ENCODE data around the gene EFCAB12.
"Not testable (repeated sequence)": the region's sequence is repeated elsewhere in the genome, so short reads cannot be mapped to it uniquely, and the experiment has no call there.

Gene EFCAB12

DNA sequence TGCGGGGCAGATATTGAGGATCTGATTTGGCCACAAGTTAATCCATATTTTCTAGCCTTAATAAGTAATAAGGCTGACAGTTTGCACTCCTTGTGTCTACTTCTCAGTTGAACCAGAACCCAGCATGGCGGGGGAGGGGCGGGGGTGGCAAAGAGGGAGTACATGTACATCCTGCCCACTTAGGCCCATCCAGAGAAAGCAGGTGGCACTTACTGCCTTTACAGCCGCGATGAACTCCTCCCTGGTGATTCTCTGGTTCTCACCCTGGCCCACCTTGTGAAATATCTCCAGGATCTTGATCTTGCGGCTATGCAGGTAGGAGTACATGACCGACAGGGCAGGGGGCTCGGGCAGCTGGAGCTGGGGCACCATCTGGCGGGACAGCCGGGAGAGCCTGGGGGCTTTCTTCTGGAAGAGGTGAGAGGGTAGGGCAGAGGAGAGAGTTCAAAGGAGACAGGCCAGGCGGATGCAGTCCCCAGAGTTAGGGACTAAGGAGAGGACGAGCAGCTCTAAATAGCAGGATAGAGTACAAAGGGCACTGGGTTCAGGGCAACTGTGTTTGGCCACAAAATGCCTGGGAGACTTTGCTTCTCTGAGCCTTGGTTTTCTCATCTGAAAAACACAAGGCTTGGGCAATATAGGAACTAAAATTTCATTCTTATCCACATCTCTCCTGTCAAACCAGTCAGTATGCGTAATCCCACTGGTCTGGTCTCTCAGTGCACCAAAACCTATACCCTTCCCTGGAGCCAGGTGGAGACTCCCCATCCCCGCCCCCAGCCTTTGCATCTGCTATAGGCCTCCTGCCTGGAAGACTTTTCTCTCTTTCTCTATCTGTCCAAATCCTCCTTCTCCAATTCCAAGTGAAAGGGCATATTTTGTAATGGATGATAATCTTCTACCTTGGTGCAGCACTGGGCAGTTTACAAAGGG lies 10.1 kb downstream of the EFCAB12 start:
- DNase-seq: no peak

DNA sequence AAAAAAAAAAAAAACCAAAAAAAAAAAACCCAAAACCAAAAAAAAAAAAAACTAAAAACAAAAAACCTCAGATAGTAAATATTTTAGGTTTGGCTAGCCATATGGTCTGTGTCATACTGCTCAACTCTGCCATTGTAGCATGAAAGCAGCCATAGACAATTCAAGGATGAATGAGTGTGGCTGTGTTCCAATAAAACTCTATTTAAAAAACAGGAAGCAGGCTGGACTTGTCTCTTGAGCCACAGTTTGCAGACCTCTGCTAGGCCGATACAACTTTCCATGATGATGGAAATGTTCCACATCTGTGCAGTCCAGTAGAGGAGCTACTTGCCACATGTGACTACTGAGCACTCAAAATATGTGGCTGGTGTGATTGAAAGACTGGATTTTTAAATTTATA lies 11.1 kb downstream of the EFCAB12 start:
- no peak for DNase-seq

DNA sequence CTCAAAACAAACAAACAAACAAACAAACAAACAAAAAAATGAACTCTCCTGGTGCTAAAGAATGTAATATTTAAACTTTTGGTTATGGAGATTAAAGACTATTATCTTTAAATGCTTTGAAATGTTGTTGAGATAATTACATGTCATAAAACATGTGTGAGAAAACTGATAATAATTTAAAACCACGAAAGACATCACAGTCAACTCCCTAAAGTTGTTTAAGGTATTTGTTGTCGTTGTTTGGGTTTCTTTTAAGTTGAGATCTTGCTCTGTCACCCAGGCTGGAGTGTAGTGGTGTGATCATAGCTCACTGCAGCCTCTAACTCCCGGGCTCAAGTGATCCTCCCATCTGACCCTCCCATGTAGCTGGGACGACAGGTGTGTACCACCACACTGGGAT lies 12.0 kb downstream of the EFCAB12 start:
- DNase-seq: no peak

DNA sequence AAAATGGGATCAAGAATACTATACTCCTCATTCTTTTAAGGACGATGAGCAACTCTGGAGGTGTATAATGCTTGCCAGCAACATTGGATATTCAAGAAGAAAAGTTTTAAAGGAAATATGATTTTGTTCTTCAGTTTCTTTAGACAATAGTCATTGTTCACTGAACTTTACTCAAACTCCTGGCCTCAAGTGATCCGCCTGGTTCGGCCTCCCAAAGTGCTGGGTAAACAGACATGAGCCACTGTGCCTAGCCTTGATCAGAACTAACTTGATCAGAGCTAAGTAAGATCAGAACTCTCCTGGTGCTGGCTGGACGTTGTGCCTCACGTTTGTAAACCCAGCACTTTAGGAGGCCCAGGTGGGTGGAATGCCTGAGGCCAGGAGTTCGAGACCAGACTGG lies 12.6 kb downstream of the EFCAB12 start:
- no peak for DNase-seq

DNA sequence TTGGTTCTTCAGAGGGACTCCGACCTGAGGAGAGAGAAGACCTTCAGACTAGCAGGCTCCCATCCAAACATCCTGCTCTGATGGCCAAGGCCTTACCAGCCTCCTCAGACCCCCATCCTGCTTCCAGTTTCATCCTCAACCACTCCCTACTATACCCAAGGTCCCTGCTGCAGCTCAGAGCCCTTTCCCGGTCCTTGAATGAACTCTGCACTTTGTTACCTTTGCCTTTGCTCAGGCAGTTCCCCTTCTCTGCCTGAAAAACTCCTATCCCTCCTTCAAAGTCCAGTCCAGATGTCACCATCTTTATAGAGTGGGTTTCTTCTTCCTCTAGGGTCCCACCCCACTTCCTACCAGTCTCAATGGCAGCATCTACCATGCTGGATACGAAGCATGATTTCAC lies 13.1 kb downstream of the EFCAB12 start:
- DNase-seq: no peak

DNA sequence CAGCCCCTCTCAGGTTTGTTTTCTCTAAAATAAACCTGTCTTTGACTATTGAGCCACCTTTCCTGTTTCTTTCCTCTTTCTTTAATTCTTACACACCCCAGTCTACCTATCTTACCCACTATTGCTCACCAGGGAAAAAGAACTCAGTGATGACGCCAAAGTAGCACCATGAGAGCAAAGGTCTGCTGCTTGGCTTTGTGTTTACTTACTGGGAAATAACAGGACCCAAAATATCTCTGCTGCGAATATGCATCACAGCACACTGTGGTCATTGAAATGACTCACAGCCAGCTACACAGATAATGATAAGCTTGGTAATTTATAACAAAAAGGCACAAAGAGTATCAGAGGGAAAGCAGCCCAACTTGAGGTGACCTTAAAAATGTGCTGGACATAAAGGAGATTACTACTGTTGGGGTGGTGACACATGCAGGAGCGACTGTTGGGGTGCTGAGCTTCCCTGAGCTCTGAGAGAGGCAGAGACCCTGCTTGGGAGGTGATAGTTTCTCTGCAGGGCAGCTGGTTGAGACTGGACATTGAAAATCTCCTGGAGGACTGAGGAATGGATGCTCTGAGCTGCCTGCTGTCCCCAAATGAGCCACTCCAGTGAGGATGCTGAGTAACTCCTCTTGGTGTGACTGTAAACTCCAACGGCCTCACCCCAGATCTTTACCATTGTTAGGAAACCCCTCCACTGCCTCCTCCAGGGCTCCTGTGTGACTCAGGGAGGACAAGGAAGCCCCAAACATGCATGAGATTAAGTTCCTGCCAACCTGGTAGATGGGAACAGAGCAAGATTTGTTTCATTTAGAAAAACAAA lies 14.5 kb downstream of the EFCAB12 start:
- DNase-seq: no peak

DNA sequence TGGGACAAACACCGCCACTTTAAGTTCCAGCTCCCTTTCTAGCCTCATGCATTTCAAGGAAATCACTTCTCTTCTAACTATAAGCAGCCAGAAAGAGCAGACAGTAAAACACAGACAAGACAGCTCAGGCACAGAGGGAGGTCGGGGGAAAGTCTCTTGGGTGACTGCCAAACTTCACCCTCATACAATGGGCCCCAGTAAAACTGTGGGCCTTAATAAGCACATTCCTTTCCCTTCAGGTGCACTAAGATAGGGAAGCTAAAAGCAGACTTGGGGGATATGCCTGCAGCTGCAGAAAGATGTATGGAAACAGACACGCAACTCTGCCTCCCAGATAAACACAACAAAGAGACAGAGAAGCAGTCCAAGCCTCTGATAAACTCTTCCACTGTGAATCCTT lies 15.2 kb downstream of the EFCAB12 start:
- DNase-seq: not testable (repeated sequence)

DNA sequence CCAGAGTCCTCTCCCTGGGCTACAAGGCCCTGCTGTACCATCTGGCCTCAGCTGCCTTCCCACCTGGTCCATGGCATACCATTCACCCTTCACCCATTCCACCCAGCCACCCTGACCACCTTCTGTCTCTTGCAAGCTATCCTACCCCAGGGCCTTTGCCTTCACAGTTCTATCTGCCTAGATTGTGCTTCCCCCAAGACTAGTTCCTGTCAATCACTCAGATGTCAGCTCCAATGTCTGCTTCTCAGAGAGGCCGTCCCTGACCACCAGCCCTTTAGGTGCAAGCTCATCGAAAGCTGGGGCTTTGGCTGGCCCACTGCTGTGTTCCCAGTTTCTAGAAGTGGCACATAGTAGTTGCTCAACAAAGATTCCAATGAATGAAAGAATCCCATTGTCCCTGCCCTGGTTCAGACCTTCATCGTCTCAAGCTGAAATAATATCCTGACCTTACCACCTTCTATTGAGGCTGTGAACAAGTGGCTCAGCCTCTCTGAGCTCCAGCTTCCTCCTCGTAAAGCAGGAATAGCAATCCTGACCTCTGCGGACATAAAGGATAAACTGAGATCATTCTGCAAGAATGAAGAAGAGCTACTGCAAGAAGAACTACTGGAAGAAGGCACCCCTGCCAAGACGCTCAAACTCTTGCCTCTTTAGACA lies 15.8 kb downstream of the EFCAB12 start:
- DNase-seq: no peak

DNA sequence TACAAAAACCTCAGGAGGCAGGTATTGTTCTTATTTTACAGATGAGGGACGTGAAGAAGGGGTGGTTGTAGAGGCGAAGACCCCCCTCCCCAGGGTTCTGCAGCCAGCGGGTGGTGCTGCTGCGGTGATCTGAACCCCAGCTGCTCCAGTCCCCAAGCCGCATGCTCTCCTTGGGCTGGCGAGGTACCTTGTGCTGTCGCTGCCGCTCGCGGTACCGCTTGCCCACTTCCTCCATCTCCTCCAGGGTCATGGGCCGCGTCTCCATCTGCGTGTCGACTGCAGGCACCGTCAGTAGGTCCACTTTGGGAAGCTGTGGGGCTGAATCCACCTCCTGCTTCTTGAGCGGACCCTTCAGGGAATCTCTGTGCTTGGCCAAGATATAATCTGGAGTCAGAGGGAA lies 17.5 kb downstream of the EFCAB12 start:
- no peak for DNase-seq

DNA sequence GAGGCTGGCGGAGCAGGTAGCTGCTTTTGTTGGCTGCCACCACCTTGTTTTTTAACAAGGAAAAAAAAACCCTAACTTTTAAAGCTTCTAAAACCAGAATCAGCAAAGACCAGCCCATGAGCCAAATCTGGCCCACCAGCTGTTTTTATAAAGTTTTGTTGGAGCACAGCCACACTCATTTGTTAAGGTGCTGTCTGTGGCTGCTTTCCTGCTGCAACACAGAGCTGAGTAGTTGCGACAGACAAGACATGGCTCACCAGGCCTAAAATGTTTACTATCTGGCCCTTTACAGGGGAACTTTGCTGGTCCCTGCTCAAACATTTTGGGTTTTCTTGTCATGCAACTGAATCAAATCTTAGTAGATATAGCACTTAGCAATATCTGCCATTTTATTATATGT lies 18.9 kb downstream of the EFCAB12 start:
- DNase-seq: no peak

DNA sequence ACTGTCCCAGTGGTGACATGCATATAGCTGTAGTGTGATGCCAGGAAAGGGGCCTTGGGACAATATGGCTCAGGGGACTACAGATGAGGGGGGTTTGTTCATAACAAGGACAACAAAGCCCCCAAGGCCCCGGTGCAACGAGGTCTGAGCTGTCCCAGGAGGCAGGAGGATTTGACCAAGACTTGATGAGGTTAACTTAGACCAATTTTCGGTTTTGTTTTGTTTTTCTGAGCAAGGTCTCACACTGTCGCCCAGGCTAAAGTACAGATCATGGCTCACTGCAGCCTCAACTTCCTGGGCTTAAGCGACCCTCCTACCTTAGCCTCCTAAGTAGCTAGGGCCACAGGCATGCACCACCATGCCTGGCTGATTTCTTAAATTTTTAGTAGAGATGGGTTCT lies 23.8 kb downstream of the EFCAB12 start:
- DNase-seq: no peak

DNA sequence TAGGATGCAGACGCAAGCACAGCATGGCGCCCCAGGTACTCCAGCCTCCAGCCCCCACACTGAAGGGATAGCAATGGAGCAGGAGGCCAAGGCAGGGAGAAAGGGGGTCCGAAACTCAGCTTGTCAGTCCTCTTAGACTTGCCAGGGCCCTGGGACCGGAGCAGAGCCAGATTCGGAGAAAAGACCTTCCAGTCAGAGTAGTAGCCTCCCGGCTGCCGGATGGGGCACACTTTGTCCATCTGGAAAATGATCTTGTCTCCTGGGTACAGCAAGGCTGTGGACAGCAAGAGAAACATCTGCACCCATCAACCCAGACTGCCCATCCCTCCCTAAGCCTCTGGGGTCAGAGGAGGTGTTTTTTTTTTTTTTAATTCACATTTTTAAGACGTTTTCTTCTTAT lies 24.3 kb downstream of the EFCAB12 start:
- no peak for DNase-seq

DNA sequence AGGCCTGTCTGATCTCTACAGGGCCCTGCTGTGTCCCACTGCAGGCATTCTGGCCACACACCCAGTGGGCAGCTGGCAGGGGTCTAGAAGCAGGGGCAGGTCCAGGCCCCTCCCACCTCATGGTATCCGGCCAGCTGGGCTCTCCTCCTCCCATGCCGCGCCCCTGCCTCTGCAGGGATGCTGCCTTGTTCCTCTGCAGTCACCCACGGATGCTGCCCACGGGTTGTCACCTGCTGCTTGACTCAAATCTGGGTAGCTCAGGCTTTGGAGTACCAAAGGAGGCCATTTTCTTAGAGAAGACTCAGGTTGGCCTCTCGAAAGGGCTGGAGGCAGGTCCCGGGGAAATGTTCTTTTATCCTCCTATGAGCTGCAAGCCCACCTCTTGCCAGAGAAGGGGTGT lies 25.0 kb downstream of the EFCAB12 start:
- DNase-seq: no peak

DNA sequence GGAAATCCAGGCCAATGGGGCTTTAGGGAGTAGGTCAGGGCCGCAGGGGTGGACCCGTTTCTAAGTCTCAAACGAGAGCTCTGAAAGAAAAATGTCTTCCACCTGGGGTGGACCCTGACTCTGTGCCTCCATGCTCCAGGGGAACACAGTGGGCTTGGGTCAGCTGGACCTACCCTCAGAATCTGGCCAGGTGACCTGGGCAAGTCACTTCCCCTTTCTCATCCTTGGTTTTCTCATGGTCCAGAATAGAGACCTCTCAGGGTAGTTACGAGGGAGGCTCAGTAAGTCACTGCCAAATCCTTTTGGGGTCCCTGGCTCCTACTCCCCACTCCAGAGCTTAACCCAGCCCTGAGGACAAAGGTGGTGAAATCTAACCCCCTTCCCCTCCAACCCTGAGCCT lies 25.8 kb downstream of the EFCAB12 start:
- no peak for DNase-seq

DNA sequence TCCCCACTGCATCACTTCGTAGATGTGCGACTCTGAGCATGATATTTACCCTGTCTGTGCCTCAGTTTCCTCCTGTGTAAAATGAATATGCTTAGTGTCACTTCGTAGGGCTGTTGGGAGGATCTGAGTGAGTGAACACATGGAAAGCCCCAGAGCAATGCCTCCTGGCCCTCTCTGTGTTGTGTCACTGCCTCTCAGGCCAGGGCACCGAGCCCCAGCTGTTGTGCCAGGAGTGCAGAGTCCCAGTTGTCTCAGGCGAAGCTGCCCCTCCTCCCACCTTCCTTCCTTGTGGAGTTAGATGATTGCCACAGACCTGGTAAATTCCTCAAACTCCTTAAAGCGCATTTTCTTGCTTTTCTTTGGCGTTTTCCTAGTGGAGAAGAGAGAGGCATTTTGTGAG lies 26.2 kb downstream of the EFCAB12 start:
- DNase-seq: no peak

DNA sequence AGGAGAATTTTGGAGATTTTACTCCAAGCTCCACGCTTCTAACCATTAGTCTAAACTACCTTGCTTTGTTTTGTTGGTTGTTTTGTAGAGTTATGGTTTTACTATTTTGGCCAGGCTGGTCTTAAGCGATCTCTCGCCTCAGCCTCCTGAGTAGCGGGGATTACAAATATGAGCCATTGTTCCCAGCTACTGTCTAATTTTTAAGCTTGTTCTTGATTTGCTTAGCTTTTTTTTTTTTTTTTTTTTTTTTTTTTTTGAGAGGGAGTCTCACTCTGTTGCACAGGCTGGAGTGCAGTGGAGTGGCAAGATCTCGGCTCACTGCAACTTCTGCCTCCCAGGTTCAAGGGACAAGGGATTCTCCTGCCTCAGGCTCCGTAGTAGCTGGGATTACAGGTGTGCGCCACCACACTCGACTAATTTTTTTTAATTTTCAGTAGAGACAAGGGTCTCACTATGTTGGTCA lies 28.5 kb downstream of the EFCAB12 start:
- DNase-seq: no peak

DNA sequence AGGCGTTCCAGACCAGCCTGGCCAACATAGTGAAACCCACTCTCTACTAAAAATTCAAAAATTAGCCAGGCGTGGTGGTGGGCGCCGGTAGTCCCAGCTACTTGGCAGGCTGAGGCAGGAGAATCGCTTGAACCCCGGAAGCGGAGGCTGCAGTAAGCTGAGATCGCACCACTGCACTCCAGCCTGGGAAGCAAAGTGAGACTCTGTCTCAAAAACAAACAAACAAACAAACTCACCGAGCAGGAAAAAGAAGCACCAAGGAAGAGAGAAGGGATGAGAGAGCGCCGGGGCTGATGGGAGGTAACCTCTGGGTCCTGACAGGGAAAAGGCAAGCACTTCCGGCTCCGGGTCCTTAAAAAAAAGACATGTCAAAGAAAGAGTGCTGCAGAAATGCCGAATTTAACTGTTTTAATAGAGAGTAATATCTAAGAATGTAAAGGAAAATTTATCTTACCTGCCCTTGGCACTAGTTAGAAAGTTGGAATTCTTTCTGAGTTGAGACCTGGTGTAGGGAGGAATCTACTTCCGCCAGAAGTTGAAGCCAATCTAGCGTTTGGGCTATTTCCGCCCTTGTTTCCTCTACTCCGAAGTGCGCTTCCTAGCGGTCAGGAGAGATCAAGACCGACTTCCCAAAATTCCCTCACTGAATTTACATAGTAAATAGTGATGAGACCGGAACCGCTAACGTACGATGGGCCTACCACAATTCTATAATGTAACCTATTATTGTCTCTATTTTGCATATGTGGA lies 29.1 kb downstream of the EFCAB12 start:
- DNase-seq: peak; percentile 67

DNA sequence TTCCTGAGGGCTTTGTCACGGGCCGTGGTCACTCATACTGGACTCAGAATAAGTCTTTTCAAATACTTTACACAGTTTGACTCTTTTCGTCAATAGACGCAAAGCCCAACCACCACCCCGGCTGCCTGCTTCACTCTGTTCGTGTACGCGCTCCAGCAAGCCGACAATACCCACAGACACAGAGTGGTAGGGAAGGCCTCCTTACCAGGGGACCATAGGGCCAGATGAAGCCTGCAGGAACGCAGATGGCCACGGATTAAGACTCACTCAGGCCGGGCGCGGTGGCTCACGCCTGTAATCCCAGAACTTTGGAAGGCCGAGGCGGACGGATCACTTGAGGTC lies 29.7 kb downstream of the EFCAB12 start:
- no peak for DNase-seq

DNA sequence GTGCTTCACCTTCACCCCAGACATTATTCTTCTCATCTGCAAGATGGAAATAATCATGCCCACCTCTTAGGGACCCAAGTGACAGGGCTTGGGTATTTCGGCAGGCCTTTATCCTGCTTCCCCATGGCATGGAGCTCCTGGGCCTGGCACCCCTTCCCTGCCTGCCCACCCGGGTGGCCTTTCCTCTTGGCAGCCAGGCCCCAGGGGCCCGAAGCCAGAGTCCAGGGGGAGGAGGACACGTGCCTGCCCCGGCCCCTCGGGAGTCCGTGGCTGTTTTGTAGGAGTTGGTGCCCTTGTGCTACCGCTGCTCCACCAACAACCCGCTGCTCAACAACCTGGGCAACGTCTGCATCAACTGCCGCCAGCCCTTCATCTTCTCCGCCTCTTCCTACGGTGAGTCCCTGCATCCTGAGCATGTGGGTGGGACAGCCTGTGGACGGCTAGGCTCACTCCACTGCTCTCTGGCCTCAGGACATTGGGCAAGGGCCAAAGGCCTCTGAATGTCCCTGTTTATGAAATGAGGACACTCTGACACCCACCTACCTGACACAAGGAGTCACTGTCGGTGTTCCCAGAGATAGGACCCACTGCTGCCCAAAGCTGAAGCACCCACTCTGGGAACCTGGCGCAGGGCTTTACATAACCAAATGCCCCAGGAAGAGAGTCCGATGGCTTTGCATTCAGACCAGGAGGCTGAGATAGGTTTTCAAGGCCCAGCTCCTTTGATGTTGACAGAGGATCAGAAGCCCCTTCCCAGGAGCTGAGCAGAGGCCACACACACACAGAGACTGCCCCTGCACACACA lies 34.5 kb downstream of the EFCAB12 start:
- not testable (repeated sequence) for DNase-seq

DNA sequence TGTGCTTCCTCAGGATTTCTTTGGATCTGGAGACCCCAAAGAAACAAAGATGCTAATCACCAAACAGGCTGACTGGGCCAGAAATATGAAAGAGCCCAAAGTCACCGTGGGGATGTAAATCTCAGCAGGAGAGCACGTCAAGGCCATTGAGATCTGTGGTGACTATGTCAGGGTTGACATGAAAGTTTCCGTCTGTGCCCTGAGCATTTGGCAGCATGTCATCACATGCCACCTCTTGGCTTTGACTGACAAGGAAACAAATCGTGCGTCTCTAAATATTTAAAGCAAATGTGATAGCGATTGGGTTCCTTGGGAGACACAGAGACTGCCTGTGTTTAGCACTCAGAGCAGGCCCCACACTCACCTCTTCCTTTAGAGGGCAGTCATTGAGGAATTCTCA lies 35.2 kb downstream of the EFCAB12 start:
- DNase-seq: no peak

DNA sequence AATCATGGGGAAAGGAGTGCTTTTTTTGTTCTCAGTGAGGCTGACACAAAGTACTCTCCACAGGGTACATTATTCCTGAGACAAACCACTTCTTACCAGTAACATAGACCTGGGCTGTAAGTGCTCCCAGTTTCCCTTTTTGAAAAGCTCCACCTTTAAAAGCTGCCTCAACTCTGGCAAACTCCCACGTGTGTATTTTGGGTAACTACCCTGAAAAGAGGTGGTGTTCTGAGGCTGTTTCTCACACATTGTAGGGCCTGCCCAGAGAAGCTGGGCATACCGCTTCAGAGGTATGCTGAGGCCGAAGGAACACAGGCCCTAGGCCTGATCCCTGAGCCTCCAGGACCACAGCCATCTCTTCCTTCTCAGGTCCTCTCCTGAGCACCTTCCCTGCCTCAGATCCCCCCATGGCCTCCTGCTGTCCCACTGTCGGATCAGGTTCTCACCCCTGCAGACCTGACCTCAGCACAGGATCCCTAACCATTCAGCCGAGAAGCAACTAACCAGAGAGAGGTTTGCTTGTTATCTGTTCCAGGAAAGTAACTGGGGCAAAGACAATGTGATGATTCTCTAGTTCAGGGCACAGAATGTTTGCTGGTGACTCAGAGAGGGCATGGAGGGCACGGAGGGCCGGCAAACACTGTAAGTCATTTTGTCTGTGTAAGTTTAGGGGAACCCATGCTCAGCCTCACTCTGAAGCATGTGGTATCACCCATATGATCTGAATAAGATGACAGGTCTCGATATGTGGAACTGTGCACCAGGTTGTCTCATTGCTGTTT lies 36.1 kb downstream of the EFCAB12 start:
- DNase-seq: not testable (repeated sequence)

All from activated gamma-delta T cell treated with Interleukin-2 at 50 U/mL for 16 hours (primary cell).